HG02642 (cell line): ENCODE data around the gene TLCD1.

Experiments used
- ATAC-seq: cut with Tn5 transposase; IDR thresholded peaks from one replicate; pipeline ENCODE4 v1.9.1; 2021; ENCODE audit warnings: mild to moderate bottlenecking; ENCODE audit not compliant: unreplicated experiment, poor library complexity

TLCD1 gene

GRCh38 chr17:28715217-28715616, 10.8 kb downstream of the TLCD1 start:
- no peak for ATAC-seq

DNA sequence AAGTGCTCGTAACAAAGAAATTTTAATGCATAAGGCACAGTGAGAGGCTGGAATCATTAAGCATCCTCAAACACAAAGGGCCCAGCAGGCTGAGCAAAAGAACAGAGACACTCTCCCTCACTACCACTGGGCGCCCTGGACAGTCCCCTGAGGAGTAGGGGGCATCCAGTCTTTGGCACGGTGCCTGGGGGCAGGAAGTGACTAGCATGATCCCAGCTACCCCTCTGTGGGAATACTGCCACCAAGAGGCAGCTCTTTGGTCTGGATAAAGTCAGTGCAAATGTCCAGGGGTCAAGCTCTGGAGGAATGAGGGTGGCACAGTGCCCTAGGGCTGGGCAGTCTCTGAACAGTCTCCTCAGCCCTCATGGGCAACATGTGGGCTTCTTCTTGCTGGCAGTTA, 11.8 kb downstream of the TLCD1 start:
- no peak for ATAC-seq

- no peak for ATAC-seq
Observed at GRCh38 chr17:28712705-28713415, 13.2 kb downstream of the TLCD1 start.

GRCh38 chr17:28712032-28712704, 13.9 kb downstream of the TLCD1 start:
- peak; percentile 21 for ATAC-seq

- peak; percentile 38 for ATAC-seq
Observed at GRCh38 chr17:28711723-28712031, 14.4 kb downstream of the TLCD1 start, which contains the start of gene PROCA1. Gene PROCA1 (minus strand): TSS chr17:28711888. CDS start chr17:28711660, 228 bp downstream.

DNA sequence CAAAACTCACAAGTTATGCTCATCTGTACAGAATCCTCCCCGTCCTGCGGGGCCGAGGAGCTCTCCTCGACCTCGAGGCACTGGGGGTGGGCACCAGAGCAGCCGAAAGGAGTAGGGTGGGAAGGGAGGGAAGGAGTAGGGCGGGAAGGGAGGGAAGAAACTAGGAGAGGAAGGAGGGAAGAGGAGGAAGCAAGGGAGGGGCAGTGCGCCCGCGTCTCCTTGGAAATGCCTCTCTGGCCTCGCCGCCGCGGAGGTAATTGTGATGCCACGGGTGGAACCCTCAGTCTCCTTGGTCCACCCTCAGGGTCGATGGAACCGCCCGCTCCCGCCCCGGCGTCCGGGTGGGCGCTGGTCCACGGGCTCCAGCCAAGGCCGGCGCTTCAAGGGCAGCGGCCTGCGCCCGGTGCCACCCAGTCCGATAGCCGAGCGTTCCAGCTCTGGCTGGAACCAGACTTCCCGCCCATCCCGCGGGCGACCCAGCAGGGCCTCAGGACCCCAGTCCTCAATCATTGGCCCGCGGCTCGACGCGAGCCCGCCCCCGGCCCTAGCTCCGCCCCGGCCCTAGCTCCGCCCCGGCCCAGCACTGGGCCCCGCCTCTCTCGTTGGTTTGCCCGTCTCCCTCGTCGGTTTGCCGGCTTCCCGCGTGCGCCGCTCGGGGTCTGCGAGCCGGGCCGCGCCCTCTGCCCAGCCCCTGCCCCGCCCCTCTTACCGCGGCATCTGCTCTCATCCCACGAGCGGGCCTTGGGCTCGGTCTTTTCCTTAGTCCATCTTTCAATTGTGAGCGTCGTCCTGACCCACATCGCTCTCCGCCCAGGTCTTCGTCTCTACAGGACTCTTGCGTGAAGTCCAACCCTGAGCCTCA, 14.9 kb downstream of the TLCD1 start:
- ATAC-seq: peak; percentile 83

DNA sequence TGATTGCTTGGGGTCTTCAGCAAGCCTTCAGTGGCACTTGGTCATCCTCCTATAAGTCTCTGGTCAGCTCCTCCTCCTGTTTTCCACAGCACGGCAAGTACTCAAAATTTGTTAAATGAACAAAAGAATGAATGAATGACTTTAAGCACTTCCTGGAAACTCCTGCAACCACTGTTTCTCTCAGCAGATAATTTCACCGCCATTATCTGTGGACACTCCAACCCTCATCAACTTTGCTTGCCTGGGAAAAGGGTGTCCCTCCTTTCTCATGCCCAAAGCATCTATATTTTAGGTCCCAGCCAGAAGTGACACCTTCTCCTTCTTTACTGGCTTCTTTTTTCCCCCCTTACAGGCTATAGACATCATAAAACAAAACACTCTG, 18.7 kb downstream of the TLCD1 start:
- no peak for ATAC-seq

GRCh38 chr17:28706471-28707338, 19.3 kb downstream of the TLCD1 start:
- no peak for ATAC-seq

GRCh38 chr17:28705728-28706334, 20.2 kb downstream of the TLCD1 start:
- ATAC-seq: no peak

DNA sequence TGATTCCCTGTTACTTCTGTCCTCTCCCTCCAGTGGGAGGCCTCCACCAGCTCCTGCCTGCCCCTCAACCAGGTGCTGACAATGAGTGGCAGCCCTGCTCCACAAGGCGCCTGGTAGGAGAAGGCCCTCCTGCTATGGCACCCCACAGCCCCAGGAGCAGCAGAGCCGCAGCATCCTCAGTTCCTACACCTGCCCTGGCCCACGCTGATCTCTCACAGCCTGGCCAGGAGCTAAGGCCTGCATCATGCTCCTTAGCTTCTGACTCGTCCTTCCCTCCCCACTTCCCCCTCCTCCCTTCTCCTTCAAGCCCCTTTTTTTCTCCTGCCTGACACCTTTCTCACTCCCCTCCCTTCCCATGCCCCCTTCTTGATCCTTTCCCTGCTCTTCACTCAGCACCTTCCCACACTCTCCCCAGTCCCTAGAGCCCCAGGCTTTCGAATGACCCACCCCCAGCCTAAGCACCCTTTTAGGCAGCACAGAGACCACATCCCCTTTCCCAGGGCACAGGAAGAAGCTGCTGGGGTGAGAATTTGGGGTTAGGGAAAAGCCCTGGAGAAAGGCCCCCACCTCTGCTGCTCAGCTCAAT, 20.9 kb downstream of the TLCD1 start:
- ATAC-seq: no peak

GRCh38 chr17:28704219-28704858, 21.7 kb downstream of the TLCD1 start:
- ATAC-seq: no peak

DNA sequence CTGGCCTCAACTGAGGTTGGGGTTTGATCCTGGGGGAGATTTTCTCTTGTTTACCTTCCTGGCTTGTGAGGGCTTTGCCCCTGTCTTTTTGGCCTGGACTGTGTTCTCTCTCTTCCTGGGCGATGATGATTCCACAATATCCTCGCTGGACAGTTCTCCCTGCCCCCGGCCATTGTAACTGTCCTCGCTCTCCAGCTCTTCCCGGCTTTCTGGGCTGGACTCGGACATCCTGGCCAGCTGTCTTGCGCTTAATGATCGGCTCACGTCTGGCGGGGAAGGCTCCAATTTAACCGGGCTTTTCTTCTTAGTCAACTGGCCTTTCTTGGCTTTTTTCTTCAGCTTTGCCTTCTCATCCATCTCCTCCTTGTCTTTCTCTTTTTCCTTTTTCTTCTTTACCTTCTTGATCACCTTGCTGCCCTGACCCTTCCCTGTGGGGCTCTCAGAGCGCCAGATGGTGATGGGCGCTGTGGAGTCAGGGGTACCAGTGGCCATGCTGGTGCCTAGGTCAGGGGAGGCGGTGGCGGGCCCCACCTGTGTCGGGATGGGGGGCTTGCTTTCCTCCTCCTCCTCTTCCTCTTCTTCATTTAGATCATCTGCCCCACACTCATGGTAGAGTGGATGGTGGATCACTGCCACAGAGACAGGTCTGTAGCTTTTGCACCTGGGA, 22.3 kb downstream of the TLCD1 start:
- ATAC-seq: no peak

GRCh38 chr17:28702752-28703150, 23.3 kb downstream of the TLCD1 start:
- no peak for ATAC-seq

DNA sequence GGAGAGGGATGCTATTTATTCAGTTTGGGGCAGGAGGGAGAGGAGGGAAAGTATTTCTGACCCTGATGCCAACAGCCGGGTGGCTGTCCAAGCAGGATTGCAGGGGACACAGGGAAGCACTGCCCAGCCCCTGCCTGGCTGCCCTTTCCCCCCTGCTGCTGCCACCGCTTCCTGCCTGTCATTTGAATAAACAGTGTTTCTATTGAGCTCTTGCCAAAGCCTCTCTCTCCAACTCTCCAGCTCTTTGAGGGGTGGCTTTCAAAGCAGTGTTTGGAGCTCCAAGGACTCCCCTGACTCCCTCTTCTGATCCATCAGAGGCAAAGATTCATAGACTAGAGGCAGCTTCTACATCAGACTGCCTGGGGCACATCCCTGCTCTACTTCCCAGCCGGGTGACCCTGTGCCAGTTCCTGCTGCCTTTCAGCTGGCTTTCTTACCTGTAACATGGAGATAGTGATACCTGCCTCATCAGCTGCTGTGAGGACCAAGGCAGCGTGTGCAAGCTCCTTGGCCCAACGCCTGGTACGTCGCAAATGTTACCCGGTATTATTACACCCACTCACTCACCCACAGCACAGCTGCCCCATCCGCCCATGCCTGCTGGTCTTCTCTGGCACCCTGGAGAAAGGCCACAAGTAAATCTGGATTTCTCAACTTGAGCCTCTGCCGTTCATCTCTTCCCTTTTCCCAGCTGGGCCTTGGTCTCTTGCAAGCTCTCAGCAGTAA, 23.8 kb downstream of the TLCD1 start:
- ATAC-seq: no peak

DNA sequence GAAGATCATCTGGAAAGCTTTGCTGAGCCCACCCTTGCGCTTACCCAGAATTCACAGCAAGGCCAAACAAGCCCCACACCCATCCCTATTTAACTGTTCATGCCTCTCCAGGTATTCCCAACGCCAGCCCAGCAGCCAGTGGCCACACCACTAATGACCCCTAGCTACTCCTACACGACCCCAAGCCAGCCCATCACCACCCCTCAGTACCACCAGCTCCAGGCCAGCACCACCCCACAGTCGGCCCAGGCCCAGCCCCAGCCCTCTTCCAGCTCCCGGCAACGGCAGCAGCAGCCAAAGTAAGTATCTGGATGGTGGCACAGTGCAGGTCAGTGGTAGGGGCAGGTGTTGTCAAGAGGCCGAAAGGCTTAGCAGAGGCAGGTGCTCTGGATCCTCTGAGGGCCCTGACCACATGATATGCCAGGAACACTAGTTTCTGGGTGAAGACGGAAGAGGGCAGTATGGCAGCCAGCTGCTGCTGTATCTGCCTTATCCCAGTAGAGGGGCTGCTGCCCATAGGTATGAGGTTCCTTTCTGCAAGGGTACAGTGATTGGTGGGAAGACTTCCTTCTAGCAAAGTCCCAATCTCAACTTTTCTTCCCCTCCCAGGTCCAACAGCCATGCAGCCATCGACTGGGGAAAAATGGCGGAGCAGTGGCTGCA, 25.1 kb downstream of the TLCD1 start:
- ATAC-seq: no peak

DNA sequence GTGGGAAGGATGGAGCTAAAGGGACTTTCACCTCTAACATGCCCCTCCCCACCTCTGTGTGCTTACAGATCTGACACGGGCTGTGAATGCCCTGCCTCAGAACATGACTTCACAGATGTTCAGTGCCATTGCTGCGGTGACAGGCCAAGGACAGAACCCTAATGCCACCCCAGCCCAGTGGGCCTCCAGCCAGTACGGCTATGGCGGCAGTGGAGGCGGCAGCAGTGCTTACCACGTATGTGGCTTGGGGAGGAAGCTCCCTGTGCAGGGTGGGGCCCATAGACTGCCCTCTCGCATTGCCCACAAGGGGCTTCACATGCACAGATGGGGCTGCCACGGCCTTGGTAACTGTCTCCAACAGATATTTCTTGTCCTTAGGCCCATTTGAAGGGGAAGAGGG, 25.8 kb downstream of the TLCD1 start:
- ATAC-seq: no peak

DNA sequence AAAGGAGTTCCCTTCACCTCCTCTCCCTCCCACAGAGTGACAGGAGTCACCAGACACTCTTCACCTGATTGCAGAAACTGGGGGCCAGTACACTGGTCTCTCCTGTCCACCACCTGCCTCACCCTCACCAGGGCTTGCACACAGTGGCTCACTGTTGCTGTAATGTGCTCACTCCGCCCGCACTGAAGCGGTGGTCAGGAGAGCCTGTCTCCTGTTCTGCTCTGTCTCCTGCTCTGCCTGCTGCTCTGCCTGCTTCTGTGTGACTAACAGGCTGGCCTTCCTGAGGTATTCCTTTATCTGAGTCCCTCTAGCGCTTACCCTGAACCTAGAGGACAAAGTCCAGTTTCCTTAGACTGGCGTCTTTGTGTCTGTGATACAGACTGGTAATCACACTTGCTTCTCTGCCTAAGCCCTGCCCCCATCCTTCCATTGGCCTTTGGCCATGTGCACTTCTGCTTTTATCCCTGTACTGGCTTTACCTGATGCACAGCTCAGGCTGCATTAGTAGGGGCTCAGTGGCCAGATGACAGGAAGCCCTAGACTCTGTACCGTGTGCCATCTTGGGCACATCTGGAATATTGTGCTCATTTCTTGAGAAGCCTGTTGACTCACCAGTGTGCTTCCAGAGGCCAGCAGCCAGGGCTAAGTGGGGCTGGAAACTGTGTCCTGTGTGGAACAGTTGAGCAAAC, 27.6 kb downstream of the TLCD1 start:
- no peak for ATAC-seq
